Measurements from ENCODE around the gene SORCS3. TPM values are rescaled to one million over a fixed set of nuclear protein-coding genes. Genes with fewer than 3 reads are reported as not detected.

Gene SORCS3
- total RNA-seq, 1 experiment from 2014 or later: 0.04 TPM

- Histone ChIP-seq H2BK5ac (ENCODE audit: insufficient read length, low read length) (no peak overlapping the region), H3K14ac (ENCODE audit: insufficient read depth, low read length) (no peak overlapping the region), H3K18ac (ENCODE audit: insufficient read length, low read depth, low read length) (no peak overlapping the region), H3K9ac (ENCODE audit: extremely low read depth, insufficient read length, low read length) (no peak overlapping the region), H3T11ph (ENCODE audit: low read length) (no peak overlapping the region), H2AK5ac (ENCODE audit: insufficient read length, low read length) (no peak overlapping the region), H2BK12ac (ENCODE audit: insufficient read length, low read depth, low read length) (no peak overlapping the region), H3K23me2 (ENCODE audit: insufficient read length, low read depth, low read length, poor library complexity, severe bottlenecking) (no peaks in the 10 kb centered on the region), H2AFZ (ENCODE audit: low read length) (no peak overlapping the region), H3K9me3 (ENCODE audit: control insufficient read depth, low read depth, low read length) (no peaks in the 10 kb centered on the region), H2BK20ac (ENCODE audit: low read depth, low read length, poor library complexity, severe bottlenecking) (no peak overlapping the region), H3K4me2 (ENCODE audit: insufficient read depth, insufficient read length, low read length) (no peak overlapping the region), H4K91ac (ENCODE audit: insufficient read length, low read depth, low read length) (no peak overlapping the region), H3K79me1 (ENCODE audit: insufficient read depth, low read depth, low read length, poor library complexity, severe bottlenecking) (no peaks in the 10 kb centered on the region), H2BK120ac (ENCODE audit: low read depth, low read length, poor library complexity, severe bottlenecking) (no peak overlapping the region), H3K27me3 (ENCODE audit: insufficient read depth, low read length) (no peaks in the 10 kb centered on the region), H3K4me1 (ENCODE audit: insufficient read depth, low read length) (no peaks in the 10 kb centered on the region), H4K20me1 (ENCODE audit: control insufficient read depth, insufficient read depth, insufficient read length) (no peaks in the 10 kb centered on the region), H3K4ac (ENCODE audit: low read depth, low read length) (no peak overlapping the region), H4K5ac (ENCODE audit: insufficient read length, low read depth, low read length) (no peak overlapping the region), H4K8ac (replicated peaks; ENCODE audit: insufficient read length, low read depth, low read length) (no peak overlapping the region), H2BK15ac (ENCODE audit: low read depth, low read length) (no peak overlapping the region), H3K27ac (ENCODE audit: insufficient read length, low read depth, low read length) (no peak overlapping the region), H3K23ac (ENCODE audit: insufficient read length, low read depth, low read length) (no peak overlapping the region), H3K56ac (ENCODE audit: insufficient read length, low read depth, low read length) (no peak overlapping the region), H3K79me2 (ENCODE audit: insufficient read depth, low read length) (no peaks in the 10 kb centered on the region)
- peaks cover 5% of the 10 kb centered on the region in 2 experiments; a peak in 3 of 5 replicates for H3K9me3 Mint-ChIP-seq
- no CpG with 5 or more reads among the region's 6 CpGs for WGBS (ENCODE audit: extremely low coverage, insufficient read length, low lambda C conversion rate)
- H3K36me3 Mint-ChIP-seq (ENCODE audit: insufficient read depth in 1 of 3, low read depth in 3 of 3): peaks cover 0 to 10% (median 0%) of the 10 kb centered on the region in 3 experiments; a peak in 3 of 7 replicates
- TF ChIP-seq CTCF (conservative IDR thresholded peaks at IDR 0.05): no peak
- no peak for DNase-seq
- no peak overlapping the region for H3K27ac Mint-ChIP-seq
- no peak overlapping the region for H3K4me3 Mint-ChIP-seq
- H3K4me1 Mint-ChIP-seq: no peaks in the 10 kb centered on the region
- peaks cover 1% of the 10 kb centered on the region; the same call in 1 of the 2 replicates for H3K27me3 Mint-ChIP-seq (ENCODE audit: low read depth)
Observed at GRCh38 chr10:104893701-104894100, 252.6 kb downstream of the SORCS3 start.

All from H9 (cell line).